Measurements from ENCODE around the gene XPNPEP1. TPM values are rescaled to one million over a fixed set of nuclear protein-coding genes. Genes with fewer than 3 reads are reported as not detected.

Gene XPNPEP1
- total RNA-seq, 1 donor: 123 TPM

DNA sequence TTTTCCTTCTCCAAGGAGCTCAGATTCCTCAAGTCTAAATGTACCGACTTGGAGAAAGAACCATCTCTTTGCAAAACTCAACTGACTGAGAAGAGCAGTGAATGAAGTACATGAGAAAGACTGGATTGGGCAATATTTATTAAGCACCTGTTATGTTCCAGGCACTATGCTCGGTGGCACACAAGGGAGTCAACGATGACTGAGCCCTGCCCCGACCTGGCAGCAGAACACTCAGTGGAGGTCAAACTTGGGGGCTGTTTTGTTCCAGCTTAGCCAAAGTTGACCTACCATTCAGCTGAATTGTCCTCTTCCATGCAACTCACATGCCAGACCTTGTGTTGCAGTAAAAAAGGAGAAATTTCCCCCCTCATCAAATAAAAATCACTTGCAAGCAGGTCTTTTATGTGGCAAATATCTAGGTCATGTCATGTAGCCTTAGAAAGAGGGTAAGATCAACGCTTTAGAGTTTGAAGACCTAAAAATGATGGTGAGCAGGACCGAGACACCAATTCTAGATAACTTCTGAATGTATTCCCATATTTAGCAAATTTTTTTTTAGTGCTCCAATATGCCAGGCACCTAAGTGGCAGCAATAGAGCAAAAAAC lies 14.3 kb upstream of the XPNPEP1 start:
- Histone ChIP-seq H4K20me1 (ENCODE audit: insufficient read depth, low read length) (no peaks in the 10 kb centered on the region), H3K9me3 (ENCODE audit: low read depth, low read length) (no peaks in the 10 kb centered on the region)
- DNase-seq (ENCODE audit: insufficient read length, low spot score, missing footprints): no peak

DNA sequence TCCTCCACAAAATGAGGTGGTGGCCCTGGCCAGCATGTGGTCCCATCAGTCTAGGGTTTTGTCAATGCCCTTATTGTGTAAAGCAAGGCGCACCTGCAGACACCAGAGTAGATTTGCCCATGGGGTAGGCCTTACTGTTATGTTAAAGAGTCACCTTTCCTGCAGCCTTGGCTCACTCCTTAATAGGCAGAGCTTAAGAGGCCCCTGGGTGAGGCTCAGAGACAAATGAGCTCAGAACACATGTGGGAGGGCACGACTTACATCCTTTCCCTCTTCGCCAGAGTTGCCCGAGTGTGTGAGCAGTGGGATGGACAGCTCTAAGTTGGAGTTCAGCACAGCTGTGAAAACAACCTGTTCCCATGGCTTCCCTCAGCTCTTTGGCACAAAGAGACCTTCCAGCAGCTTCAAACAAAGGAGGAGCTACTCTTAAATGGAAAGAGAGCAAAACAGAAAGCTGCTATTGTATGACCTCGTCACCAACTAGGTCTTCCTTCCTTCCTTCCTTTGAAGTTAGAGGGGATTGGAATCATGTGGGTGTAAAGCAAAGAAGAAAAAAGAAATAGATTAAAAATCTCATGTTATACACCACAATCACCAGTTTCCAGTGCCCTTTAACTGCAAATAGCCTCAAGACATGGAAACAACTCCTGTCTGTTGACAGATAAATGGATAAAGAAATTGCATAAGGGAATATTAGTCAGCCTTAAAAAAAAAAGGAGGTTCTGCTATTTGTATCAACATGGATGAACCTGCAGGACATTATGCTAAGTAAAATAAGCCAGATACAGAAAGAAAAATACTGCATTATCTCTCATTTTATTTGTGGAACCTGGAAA lies 11.9 kb upstream of the XPNPEP1 start:
- Histone ChIP-seq H2AFZ (ENCODE audit: low read length) (peak overlapping the region; percentile 57), H3K4me2 (ENCODE audit: insufficient read depth, low read length) (peak overlapping the region; percentile 10)
- peak; percentile 85 for DNase-seq (ENCODE audit: insufficient read length, low spot score, missing footprints)

More for the DNA sequence above, 14.3 kb upstream of the XPNPEP1 start:
- H3K4me1 ChIP-seq (ENCODE audit: insufficient read depth, low read length): peaks cover 2% of the 10 kb centered on the region
- H2AFZ ChIP-seq (ENCODE audit: low read length): no peak overlapping the region
- TF ChIP-seq CTCF (IDR thresholded peaks at IDR 0.05; ENCODE audit: extremely low read depth, low read depth, low read length): no peak
- no peaks in the 10 kb centered on the region for H3K36me3 ChIP-seq (ENCODE audit: insufficient read depth, low read length)
- no peak overlapping the region for H3K4me3 ChIP-seq (ENCODE audit: insufficient read depth, low read length)
- H3K27ac ChIP-seq (ENCODE audit: low read depth, low read length): no peak overlapping the region
- no peaks in the 10 kb centered on the region for H3K79me2 ChIP-seq (ENCODE audit: insufficient read depth, low read length)
- H3K4me2 ChIP-seq (ENCODE audit: insufficient read depth, low read length): no peak overlapping the region
- no peaks in the 10 kb centered on the region for H3K27me3 ChIP-seq (ENCODE audit: insufficient read depth, low read length)

DNA sequence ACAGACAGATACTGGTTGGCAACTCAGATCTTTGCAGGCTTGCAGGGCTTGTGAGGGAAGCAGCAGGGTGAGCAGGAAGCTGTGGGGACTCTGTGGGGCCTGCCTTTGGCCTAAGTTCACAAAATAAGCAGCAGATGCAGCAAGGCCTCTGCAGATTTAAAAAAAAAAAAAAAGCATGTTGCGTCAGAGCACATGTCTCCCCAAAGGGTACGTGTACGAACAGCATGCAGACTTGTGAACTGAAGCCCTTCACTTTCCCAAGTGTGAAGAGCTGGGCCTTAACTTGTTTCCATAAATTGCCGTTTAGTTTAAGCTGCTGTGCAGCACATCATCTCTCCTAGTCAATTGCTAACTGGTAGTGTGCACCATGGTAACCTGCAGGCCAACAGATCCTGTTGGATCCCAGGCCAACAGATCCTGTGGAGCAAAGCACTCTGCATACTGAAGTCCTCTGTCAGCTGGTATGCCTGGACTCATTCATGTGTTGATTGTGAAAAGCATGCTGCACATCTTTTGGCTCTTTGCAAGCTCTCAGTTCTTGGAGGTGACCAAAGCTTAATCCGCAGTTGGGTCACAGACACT lies 10.8 kb upstream of the XPNPEP1 start:
- no peaks in the 10 kb centered on the region for H3K36me3 ChIP-seq (ENCODE audit: insufficient read depth, low read length)
- no peak for TF ChIP-seq CTCF (IDR thresholded peaks at IDR 0.05; ENCODE audit: extremely low read depth, low read depth, low read length)
- no peak overlapping the region for H3K27ac ChIP-seq (ENCODE audit: low read depth, low read length)
- H3K9me3 ChIP-seq (ENCODE audit: low read depth, low read length): no peaks in the 10 kb centered on the region
- no peak overlapping the region for H3K4me3 ChIP-seq (ENCODE audit: insufficient read depth, low read length)
- H2AFZ ChIP-seq (ENCODE audit: low read length): no peak overlapping the region
- no peak overlapping the region for H3K4me2 ChIP-seq (ENCODE audit: insufficient read depth, low read length)
- H4K20me1 ChIP-seq (ENCODE audit: insufficient read depth, low read length): no peaks in the 10 kb centered on the region
- no peaks in the 10 kb centered on the region for H3K27me3 ChIP-seq (ENCODE audit: insufficient read depth, low read length)
- DNase-seq (ENCODE audit: insufficient read length, low spot score, missing footprints): no peak
- no peaks in the 10 kb centered on the region for H3K79me2 ChIP-seq (ENCODE audit: insufficient read depth, low read length)
- peaks cover 10% of the 10 kb centered on the region for H3K4me1 ChIP-seq (ENCODE audit: insufficient read depth, low read length)

More for the DNA sequence above, 11.9 kb upstream of the XPNPEP1 start:
- Histone ChIP-seq H4K20me1 (ENCODE audit: insufficient read depth, low read length) (no peaks in the 10 kb centered on the region), H3K27me3 (ENCODE audit: insufficient read depth, low read length) (no peaks in the 10 kb centered on the region), H3K4me3 (ENCODE audit: insufficient read depth, low read length) (peak overlapping the region; percentile 38), H3K27ac (ENCODE audit: low read depth, low read length) (peak overlapping the region; percentile 2), H3K4me1 (ENCODE audit: insufficient read depth, low read length) (peaks cover 6% of the 10 kb centered on the region), H3K36me3 (ENCODE audit: insufficient read depth, low read length) (no peaks in the 10 kb centered on the region), H3K9me3 (ENCODE audit: low read depth, low read length) (no peaks in the 10 kb centered on the region), H3K79me2 (ENCODE audit: insufficient read depth, low read length) (no peaks in the 10 kb centered on the region)
- TF ChIP-seq CTCF (IDR thresholded peaks at IDR 0.05; ENCODE audit: extremely low read depth, low read depth, low read length): no peak

DNA sequence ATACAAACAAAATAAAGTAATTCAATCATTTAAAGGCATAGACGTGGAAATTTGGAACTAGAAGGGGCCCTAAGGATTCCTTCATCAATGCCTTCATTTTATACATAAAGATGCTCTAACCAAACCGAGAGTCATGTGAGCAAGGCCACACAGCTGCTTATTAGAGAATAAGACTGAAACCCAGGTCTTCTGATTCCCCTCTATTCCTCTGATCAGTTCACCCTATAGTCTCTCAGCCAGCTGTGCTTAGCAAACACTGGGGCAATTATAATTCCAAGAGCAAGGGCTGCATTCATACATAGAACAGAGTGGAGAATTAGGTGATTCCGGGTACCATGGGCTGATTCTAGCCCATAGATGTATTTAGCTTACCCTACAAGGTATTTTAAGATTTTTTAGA lies 9.7 kb upstream of the XPNPEP1 start:
- no peak overlapping the region for H3K27ac ChIP-seq (ENCODE audit: low read depth, low read length)
- H2AFZ ChIP-seq (ENCODE audit: low read length): no peak overlapping the region
- H3K79me2 ChIP-seq (ENCODE audit: insufficient read depth, low read length): no peaks in the 10 kb centered on the region
- no peak overlapping the region for H3K4me2 ChIP-seq (ENCODE audit: insufficient read depth, low read length)
- H3K36me3 ChIP-seq (ENCODE audit: insufficient read depth, low read length): no peaks in the 10 kb centered on the region
- no peaks in the 10 kb centered on the region for H4K20me1 ChIP-seq (ENCODE audit: insufficient read depth, low read length)
- no peaks in the 10 kb centered on the region for H3K9me3 ChIP-seq (ENCODE audit: low read depth, low read length)
- DNase-seq (ENCODE audit: insufficient read length, low spot score, missing footprints): no peak
- TF ChIP-seq CTCF (IDR thresholded peaks at IDR 0.05; ENCODE audit: extremely low read depth, low read depth, low read length): no peak
- peaks cover 13% of the 10 kb centered on the region for H3K4me1 ChIP-seq (ENCODE audit: insufficient read depth, low read length)
- no peaks in the 10 kb centered on the region for H3K27me3 ChIP-seq (ENCODE audit: insufficient read depth, low read length)
- H3K4me3 ChIP-seq (ENCODE audit: insufficient read depth, low read length): no peak overlapping the region

Data from osteoblast (primary cell).